NCI-H748 treated with DMSO at 0.1 percent for 48 hours (cell line): ENCODE data around the gene DMBX1.
A peak's percentile ranks its signal among the peaks of the same experiment; 100 is the strongest.

Experiments
- DNase-seq: peaks from one replicate; lab custom pipeline; 2025; lab: John Stamatoyannopoulos, UW

The DMBX1 gene

DNA sequence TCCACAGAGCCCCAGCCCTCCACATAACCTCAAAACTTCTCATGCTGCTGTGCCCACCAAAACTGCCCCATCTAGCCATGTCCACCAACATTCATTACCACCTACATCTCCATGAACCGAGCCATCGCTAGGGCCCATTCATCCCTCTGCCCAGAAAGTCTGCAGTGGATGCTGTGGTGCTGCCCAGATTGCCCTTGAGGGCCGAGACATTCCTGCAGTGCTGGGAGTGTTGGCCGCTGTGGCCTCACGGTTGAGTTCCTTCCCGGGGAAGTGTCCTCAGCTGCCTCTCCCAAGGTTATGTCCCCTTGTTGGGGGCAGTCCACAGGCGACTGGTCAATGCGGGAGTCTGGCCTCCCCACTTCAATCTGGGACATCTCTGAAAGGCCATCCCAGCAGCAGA is 30.3 kb upstream of the DMBX1 start:
- DNase-seq, result no peak

- DNase-seq, result no peak
These were observed 28.4 kb upstream of the DMBX1 start for GRCh38 chr1:46461017-46461808.

DNA sequence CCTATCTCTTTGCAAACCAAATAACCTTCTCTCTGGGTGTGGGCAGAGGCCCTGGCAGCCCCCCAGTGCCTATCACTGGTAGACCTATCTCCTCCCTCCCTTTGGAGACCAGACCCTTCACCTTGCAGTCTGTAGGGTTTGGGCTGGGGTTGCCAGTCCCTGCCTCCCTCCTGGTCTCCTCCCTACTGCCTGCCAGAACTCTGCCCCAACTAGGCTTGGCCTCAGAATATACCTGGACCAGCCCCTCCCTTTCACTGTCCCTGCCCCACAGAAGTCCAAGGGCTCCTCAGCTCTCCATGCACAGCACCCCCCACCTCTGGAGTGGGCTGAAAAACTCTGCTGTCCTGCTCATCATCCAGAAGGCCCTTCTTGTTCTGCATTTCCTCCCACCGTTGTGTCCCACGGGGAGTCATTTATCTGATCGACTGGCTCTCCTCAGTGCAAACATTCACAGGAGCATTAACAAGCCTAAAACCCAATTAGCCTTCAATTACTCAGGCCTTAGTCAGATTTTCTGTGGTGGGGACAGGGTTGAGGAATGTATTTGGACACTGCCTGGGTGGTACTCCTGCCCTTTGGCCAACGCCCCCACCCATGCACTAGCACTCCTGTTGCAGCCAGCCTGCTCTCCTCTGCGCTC is 27.7 kb upstream of the DMBX1 start:
- DNase-seq, result no peak

DNA sequence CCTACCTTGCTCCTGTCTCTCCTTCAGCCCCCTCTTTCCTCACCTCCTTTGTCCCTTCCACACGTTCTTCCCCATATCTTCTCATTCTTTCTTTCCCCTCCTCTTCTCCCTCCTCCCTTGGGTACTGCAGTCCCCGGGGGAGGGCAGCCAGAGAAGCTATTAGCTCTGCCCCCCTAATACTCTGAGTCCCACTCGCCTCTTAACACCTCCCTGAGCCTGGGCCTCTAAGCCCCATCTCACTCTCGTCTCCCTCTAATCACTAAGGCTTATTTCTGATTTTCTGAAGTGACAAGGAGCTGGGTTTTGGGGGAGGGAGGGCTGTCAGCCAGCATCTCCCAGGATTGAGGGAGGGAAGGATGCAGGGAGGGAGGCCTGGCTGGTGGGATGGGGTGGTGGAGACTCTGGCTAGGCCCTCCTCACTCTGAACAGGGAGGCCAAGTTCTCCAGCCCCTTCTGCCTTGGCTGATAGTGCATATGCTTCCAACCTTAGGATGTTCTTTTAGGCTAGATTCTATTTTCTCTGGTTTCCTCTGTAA is 25.6 kb upstream of the DMBX1 start:
- no peak for DNase-seq

- DNase-seq, result no peak
These were observed 24.7 kb upstream of the DMBX1 start for GRCh38 chr1:46464915-46465314.

GRCh38 chr1:46465981-46466476 is 23.6 kb upstream of the DMBX1 start:
- DNase-seq, result no peak

DNA sequence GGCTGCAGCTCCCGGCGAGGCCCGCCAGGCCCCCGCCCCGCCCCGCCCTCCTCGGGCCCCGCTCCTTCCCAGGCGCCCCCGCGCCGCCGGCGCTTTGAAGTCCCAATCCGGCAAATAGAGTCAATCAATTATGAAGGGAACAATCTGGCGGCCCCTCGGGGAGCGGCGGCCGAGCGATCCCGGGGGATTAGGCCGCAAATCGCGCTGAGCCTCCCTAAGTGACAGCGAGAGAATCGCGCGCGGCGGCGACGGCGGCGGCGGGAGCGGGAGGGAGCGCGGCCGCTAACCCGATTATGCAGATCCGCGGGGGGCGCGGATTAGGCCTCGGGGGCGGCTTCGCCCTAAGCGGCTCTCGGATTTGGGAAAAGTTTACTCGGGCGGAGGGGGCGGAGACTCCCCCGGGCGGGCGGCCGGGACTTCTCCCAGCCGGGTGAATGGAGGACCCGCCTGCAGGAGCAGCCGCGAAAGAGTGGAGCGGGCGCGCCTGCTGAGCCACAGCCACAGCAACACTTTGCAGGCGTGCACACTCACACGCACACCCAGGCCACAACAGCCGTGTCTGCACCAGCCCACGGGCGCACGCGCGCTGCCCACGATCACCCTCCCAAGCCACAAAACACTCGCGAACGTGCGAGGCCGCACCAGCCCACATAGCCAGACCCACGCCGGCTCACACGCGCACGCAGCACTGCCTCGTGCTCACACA is 23.0 kb upstream of the DMBX1 start:
- peak; percentile 12 for DNase-seq

DNA sequence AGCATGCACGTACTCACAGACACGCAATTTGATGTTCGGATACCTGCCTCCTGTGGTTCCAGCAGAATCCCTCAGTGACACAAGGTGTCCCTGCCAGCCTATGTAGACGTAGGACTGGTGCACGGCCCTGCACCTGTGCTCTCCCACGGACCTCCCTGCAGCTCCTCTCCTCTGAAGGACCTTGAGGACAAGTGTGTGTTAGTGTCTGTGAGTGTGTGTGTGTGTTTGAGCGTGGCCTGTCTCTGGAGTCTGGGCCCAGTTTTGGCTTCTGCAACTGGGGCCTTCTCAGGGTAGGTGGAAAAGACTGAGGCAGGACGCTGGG is 22.5 kb upstream of the DMBX1 start:
- no peak for DNase-seq

DNA sequence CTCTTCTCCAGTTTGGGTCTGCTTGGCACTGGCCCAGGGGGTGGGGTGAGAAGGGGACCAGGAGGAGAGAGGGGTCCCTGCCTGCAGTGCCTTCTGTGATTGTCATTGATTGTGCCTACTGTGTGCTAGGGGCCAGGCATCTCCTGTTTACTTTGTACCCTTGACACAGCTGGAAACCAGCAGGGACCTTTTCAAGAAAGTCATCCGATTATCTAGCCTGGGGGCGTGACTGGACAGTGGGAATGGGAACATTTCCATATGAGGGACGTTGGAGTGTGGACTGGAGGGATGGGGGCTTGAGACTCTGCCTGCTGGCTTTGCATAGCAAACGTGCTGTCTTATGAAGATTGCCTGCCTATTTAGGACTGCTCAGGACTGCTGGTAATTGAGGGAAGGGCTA is 19.8 kb upstream of the DMBX1 start:
- no peak for DNase-seq

DNA sequence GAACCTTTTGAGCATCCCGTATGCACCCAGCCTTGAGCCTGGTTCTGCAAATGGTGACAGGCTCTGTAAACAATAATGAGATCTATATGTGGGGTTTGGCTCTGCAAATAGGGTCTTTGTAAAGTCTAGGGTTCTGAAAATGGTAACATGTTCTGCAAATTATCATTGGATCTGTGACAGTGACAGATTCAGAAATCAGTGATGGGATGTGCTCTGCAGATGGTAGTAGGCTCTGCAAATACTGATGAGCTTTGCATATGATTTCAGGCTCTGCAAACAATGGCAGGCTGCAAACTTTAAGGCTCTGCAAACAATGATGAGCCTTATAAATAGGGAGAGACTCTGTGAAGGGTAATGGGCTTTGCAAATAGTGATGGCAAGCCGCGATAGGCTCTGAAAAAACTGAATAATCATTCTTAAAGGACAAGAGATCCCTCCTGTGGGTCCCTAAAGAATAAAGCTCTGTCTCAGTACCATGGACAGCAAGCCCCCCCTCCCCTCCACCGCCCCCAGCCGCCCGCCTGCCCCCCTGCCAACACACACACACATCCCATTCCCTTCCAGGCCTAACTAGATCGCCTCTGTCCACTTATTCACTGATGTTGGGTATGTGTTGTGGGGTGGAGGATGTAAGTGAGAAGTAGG is 17.7 kb upstream of the DMBX1 start:
- no peak for DNase-seq

- no peak for DNase-seq
These were observed 17.0 kb upstream of the DMBX1 start for GRCh38 chr1:46472498-46473181.

- no peak for DNase-seq
These were observed 15.6 kb upstream of the DMBX1 start for GRCh38 chr1:46473991-46474390.

DNA sequence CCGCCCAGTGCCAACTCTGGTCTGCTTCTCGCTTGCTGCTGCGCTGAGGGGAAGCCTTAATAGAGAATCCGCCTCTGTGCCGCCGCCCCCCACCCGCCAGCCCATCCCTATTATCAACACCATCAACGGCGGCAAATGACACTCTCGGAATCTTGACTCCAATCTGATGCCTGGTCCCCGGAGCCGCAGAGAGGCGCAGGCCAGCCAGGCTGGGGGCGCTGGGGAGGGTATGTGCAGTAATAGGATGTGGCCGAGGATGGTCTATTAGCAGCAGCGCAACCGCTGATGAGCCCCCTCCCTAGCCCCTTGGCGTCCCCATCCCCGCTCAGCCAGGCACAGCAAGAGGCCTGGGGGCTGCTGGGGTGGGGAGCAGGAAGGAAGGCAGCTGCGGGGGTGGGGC is 15.1 kb upstream of the DMBX1 start:
- no peak for DNase-seq

DNA sequence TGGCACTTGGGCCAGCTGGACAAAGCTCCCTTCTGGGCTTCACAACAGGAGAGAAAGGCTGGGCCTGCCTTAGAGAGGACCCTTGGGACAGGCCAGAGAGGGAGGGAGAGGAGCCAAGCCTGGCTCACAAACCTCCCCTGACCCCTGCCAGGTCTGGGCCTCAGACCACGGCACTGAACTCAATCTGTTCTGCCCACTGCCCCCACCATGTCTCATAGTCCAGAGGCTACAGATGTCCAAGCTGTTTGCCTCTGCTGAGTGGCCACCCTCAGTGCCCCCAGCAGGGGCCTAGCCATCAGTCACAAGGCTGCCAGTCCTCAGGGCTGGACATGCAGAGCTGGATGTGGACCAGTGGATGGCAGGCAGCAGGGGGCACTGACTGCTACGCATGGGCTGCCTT is 13.0 kb upstream of the DMBX1 start:
- DNase-seq, result no peak

DNA sequence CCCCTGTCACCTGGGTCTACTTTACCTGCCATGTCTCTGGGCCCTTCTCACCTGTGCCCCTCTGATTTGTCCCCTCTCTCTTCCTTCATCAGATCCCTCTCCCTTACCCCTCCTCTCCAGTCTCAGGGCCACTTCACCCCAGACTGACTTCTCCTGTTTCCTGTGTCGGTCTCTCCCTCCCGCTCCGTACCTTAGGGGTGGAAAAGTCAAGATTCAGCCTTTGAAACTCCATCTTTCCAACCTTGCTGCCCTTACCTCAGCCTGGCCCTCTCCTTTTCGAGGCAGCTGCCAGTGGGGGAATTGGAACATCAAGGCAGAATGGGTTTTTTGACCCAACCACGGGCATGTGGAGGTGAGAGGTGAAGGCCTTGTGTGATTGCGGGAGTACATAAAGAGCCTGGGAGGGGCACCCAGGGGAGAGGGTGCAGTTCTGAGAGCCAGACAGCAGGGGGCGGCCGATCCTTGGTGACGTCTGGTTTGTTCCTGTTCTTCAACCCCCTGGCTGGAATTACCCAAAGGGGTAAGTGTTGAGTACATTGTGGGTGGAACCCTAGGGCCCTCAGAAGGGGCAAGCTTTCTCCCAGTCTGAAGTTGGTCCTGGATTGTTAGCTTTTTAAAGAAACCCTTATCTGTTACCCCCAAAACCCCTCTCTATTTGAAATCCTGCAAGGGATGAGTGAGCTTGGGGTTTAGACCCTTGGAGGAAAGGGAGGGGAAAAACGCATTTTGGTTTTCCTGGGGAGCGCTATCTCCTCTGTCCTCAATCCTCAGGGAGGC is 12.3 kb upstream of the DMBX1 start:
- DNase-seq, result peak; percentile 41

- no peak for DNase-seq
These were observed 10.7 kb upstream of the DMBX1 start for GRCh38 chr1:46478721-46479485.

GRCh38 chr1:46479744-46480350 is 9.8 kb upstream of the DMBX1 start:
- no peak for DNase-seq

DNA sequence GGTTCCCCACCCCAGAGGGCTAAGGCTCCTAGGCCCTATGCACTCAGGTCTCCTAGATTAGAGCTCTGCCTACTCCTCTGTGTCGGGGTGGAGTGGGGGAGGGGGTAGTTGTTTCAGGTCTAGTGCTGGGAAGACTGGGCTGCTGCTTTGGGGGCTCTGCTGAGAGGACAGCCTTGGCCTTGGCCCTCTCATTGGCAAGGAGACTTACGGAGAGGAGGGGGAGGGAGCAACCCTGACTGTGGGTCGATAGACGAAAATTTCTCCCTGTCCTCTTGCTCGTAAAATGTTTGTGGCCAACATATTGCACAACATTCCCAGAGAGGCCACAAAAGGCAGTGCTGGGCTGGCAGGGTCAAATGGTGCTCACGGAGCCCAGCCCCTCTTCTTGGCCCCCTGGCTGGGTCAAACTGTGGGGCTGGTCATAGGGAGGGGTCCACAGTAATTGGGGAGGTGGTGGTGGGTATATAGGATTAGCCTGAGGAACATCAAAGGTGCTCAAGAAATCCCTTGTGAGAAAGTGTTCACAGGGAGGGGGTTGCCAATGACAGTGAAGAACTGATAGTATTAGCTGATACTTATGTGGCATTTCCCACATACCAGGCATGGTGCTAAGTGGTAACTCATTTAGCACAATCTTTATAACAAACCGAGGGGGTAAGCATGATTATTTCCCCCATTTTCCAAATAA is 8.5 kb upstream of the DMBX1 start:
- no peak for DNase-seq

- no peak for DNase-seq
These were observed 7.7 kb upstream of the DMBX1 start for GRCh38 chr1:46481961-46482360.
